ENCODE results near the gene COL15A1. TPM values are rescaled to one million over a fixed set of nuclear protein-coding genes. Genes with fewer than 3 reads are reported as not detected.

The COL15A1 gene
- total RNA-seq, 1 experiment from 2014 or later = not detected

DNA sequence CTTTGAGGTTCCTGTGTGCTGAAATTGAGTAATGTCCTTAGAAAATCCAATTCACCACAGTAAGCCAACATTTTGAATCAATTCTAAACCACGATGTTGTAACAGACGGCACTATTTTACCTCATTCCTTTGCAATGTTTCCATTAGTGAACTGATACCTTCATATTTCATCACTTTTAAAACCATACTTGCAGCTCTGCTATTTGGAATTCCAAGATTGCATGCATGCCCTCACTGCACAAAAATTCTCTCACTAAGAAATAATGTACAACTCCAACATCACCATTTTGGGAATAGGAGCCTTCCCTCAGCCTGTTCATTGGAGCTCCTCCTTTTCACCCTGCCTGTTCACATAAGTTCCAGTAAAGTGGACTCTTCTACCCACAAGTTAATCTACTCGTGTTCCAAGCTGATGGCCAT, 86.4 kb downstream of the COL15A1 start:
- Histone ChIP-seq H3K56ac (ENCODE audit: insufficient read length, low read depth, low read length) (no peak overlapping the region), H3K27ac (ENCODE audit: insufficient read length, low read depth, low read length) (no peak overlapping the region), H2BK120ac (ENCODE audit: low read depth, low read length, poor library complexity, severe bottlenecking) (no peak overlapping the region), H3K23me2 (ENCODE audit: insufficient read length, low read depth, low read length, poor library complexity, severe bottlenecking) (no peaks in the 10 kb centered on the region), H3K9me3 (ENCODE audit: control insufficient read depth, low read depth, low read length) (no peaks in the 10 kb centered on the region), H3K4me2 (ENCODE audit: insufficient read depth, insufficient read length, low read length) (no peak overlapping the region), H3T11ph (ENCODE audit: low read length) (no peak overlapping the region), H2AFZ (ENCODE audit: low read length) (no peak overlapping the region), H4K8ac (replicated peaks; ENCODE audit: insufficient read length, low read depth, low read length) (no peak overlapping the region), H3K18ac (ENCODE audit: insufficient read length, low read depth, low read length) (no peak overlapping the region), H3K4me1 (ENCODE audit: insufficient read depth, low read length) (no peaks in the 10 kb centered on the region), H2BK15ac (ENCODE audit: low read depth, low read length) (no peak overlapping the region), H4K20me1 (ENCODE audit: control insufficient read depth, insufficient read depth, insufficient read length) (no peaks in the 10 kb centered on the region), H3K27me3 (ENCODE audit: insufficient read depth, low read length) (no peaks in the 10 kb centered on the region), H4K91ac (ENCODE audit: insufficient read length, low read depth, low read length) (no peak overlapping the region), H4K5ac (ENCODE audit: insufficient read length, low read depth, low read length) (no peak overlapping the region), H3K79me2 (ENCODE audit: insufficient read depth, low read length) (no peaks in the 10 kb centered on the region), H3K14ac (ENCODE audit: insufficient read depth, low read length) (no peak overlapping the region), H3K4ac (ENCODE audit: low read depth, low read length) (no peak overlapping the region), H3K79me1 (ENCODE audit: insufficient read depth, low read depth, low read length, poor library complexity, severe bottlenecking) (no peaks in the 10 kb centered on the region), H2BK5ac (ENCODE audit: insufficient read length, low read length) (no peak overlapping the region), H2BK12ac (ENCODE audit: insufficient read length, low read depth, low read length) (no peak overlapping the region), H3K23ac (ENCODE audit: insufficient read length, low read depth, low read length) (no peak overlapping the region), H3K9ac (ENCODE audit: extremely low read depth, insufficient read length, low read length) (no peak overlapping the region), H2AK5ac (ENCODE audit: insufficient read length, low read length) (no peak overlapping the region), H2BK20ac (ENCODE audit: low read depth, low read length, poor library complexity, severe bottlenecking) (no peak overlapping the region)
- no peak for TF ChIP-seq CTCF (conservative IDR thresholded peaks at IDR 0.05)
- Mint-ChIP-seq H3K9me3 (no peaks in the 10 kb centered on the region), H3K27ac (no peak overlapping the region), H3K36me3 (ENCODE audit: insufficient read depth in 1 of 3, low read depth in 3 of 3) (no peaks in the 10 kb centered on the region), H3K4me1 (peaks cover 0 to 4% of the 10 kb centered on the region in 2 experiments; a peak in 1 of 4 replicates), H3K27me3 (ENCODE audit: low read depth) (peaks cover 4% of the 10 kb centered on the region), H3K4me3 (no peak overlapping the region)
- DNase-seq = no peak
- no CpG with 5 or more reads among the region's 3 CpGs for WGBS (ENCODE audit: extremely low coverage, insufficient read length, low lambda C conversion rate)
